ENCODE data around the gene TMEM219. TPM values are rescaled to one million over a fixed set of nuclear protein-coding genes. Genes with fewer than 3 reads are reported as not detected.
A peak's percentile ranks its signal among the peaks of the same experiment; 100 is the strongest.

The TMEM219 gene
- polyA plus RNA-seq, 1 of the 3 experiments (the other 2 are of a cell fraction) = 101 TPM

DNA sequence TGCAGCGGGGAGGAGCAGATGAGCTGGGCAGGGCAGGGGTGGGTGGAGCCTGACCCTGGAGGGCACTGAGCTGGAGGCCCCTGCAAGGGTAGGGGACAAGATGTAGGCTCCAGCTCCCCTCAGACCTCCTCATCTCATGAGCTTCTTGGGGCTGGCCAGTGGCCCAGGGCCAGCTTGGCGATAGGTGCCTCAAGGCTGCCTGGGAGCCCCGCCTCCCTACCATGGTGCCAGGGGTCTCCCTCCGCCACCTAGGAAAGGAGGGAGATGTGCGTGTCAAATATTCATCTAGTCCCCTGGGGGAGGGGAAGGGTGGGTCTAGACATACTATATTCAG, 29.7 kb downstream of the TMEM219 start:
- Histone ChIP-seq H3K4me3 (ENCODE audit: low read depth in 2 of 2, low read length in 1 of 2) (no peak overlapping the region), H3K9ac (no peak overlapping the region), H3K9me2 (no peaks in the 10 kb centered on the region), H3F3A (replicated peaks; ENCODE audit: insufficient read depth) (peaks cover 10% of the 10 kb centered on the region), H3K9me3 (no peaks in the 10 kb centered on the region), H3K27me3 (ENCODE audit: insufficient read depth) (no peaks in the 10 kb centered on the region), H3K36me3 (replicated peaks in 1 of 2; ENCODE audit: control insufficient read depth in 1 of 2, insufficient read depth in 2 of 2, low read length in 1 of 2) (peaks cover 1 to 68% of the 10 kb centered on the region in 2 experiments), H3K4me1 (ENCODE audit: control insufficient read depth in 1 of 2, insufficient read depth in 2 of 2, low read depth in 1 of 2, low read length in 1 of 2) (peaks cover 0 to 10% of the 10 kb centered on the region in 2 experiments; a peak in 1 of 4 replicates), H4K20me1 (ENCODE audit: insufficient read depth) (no peaks in the 10 kb centered on the region), H2AFZ (ENCODE audit: low read depth) (no peak overlapping the region), H3K27ac (ENCODE audit: low read depth in 2 of 2, low read length in 1 of 2) (no peak overlapping the region), H3K4me2 (no peak overlapping the region), H3K79me2 (ENCODE audit: insufficient read depth) (peaks cover 5% of the 10 kb centered on the region; the same call in 1 of the 2 replicates)
- TF ChIP-seq CHD2 (IDR thresholded peaks at IDR 0.05; ENCODE audit: low read length, partially characterized antibody) = no peak
- no peak for TF ChIP-seq JUND (IDR thresholded peaks at IDR 0.05)
- TF ChIP-seq RFX5 (IDR thresholded peaks at IDR 0.05; ENCODE audit: low read length) = no peak
- no peak for TF ChIP-seq NFIC (IDR thresholded peaks at IDR 0.05; ENCODE audit: borderline replicate concordance)
- no peak for TF ChIP-seq SIN3A (IDR thresholded peaks at IDR 0.05; ENCODE audit: borderline replicate concordance, low read depth, low read length)
- TF ChIP-seq POLR2AphosphoS5 (IDR thresholded peaks at IDR 0.05; ENCODE audit: low read depth, low read length) = no peak
- TF ChIP-seq NRF1 (IDR thresholded peaks at IDR 0.05; ENCODE audit: low read depth, low read length) = no peak
- TF ChIP-seq RXRA (IDR thresholded peaks at IDR 0.05; ENCODE audit: borderline replicate concordance, low read depth) = no peak
- TF ChIP-seq EP300 (IDR thresholded peaks at IDR 0.05; ENCODE audit: borderline replicate concordance in 1 of 2, low read depth in 1 of 2, low read length in 1 of 2) = no peak
- no peak for TF ChIP-seq FOXM1 (IDR thresholded peaks at IDR 0.05; ENCODE audit: low read depth)
- TF ChIP-seq PBX3 (IDR thresholded peaks at IDR 0.05) = no peak
- no peak for TF ChIP-seq TAF1 (IDR thresholded peaks at IDR 0.05; ENCODE audit: borderline replicate concordance, low read depth, low read length)
- TF ChIP-seq, protein P1, sequence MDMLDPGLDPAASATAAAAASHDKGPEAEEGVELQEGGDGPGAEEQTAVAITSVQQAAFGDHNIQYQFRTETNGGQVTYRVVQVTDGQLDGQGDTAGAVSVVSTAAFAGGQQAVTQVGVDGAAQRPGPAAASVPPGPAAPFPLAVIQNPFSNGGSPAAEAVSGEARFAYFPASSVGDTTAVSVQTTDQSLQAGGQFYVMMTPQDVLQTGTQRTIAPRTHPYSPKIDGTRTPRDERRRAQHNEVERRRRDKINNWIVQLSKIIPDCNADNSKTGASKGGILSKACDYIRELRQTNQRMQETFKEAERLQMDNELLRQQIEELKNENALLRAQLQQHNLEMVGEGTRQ (IDR thresholded peaks at IDR 0.05; ENCODE audit: borderline replicate concordance, low read depth, low read length) = no peak
- POLR2A ChIA-PET = no interaction called here
- CTCF ChIA-PET = no interaction called here
- no peak for DNase-seq
- 100% methylated on average over 2 of the region's 5 CpGs for WGBS (ENCODE audit: low lambda C conversion rate)

- 79% methylated on average over 7 of the region's 7 CpGs for WGBS (ENCODE audit: low lambda C conversion rate)
- no peaks in the 10 kb centered on the region for H3K9me3 ChIP-seq
- H4K20me1 ChIP-seq (ENCODE audit: insufficient read depth) = no peaks in the 10 kb centered on the region
- H3K9me2 ChIP-seq = no peaks in the 10 kb centered on the region
- CTCF ChIA-PET = interaction anchor here (2.2 to 2.4 kb wide), 2 partner anchors 13 to 39 kb away, joined by 6 to 7 read pairs; partner anchors contain the start of gene TLCD3B
- H3K79me2 ChIP-seq (ENCODE audit: insufficient read depth) = peaks cover 14% of the 10 kb centered on the region; the same call in 1 of the 2 replicates
- H3K36me3 ChIP-seq (replicated peaks in 1 of 2; ENCODE audit: control insufficient read depth in 1 of 2, insufficient read depth in 2 of 2, low read length in 1 of 2) = peaks cover 0 to 58% of the 10 kb centered on the region in 2 experiments
- DNase-seq = no peak
- peaks cover 10% of the 10 kb centered on the region for H3F3A ChIP-seq (replicated peaks; ENCODE audit: insufficient read depth)
- peaks cover 0 to 14% of the 10 kb centered on the region in 2 experiments; a peak in 1 of 4 replicates for H3K4me1 ChIP-seq (ENCODE audit: control insufficient read depth in 1 of 2, insufficient read depth in 2 of 2, low read depth in 1 of 2, low read length in 1 of 2)
- H3K9ac ChIP-seq = no peak overlapping the region
- H3K4me3 ChIP-seq (ENCODE audit: low read depth in 2 of 2, low read length in 1 of 2) = no peak overlapping the region
- H3K27me3 ChIP-seq (ENCODE audit: insufficient read depth) = no peaks in the 10 kb centered on the region
- POLR2A ChIA-PET = no interaction called here
- no peak overlapping the region for H2AFZ ChIP-seq (ENCODE audit: low read depth)
- no peak overlapping the region for H3K4me2 ChIP-seq
- H3K27ac ChIP-seq (ENCODE audit: low read depth in 2 of 2, low read length in 1 of 2) = 0 out of 4 replicates have a peak overlapping the region, but pooled peaks of 1 of the 2 experiments have one; percentile 20
- TF ChIP-seq GABPA (IDR thresholded peaks at IDR 0.05; ENCODE audit: low read depth) (no peak), TCF12 (IDR thresholded peaks at IDR 0.05) (no peak), RFX5 (IDR thresholded peaks at IDR 0.05; ENCODE audit: low read length) (no peak), FOSL2 (IDR thresholded peaks at IDR 0.05; ENCODE audit: borderline replicate concordance, low read depth) (no peak), EP300 (IDR thresholded peaks at IDR 0.05; ENCODE audit: borderline replicate concordance in 1 of 2, low read depth in 1 of 2, low read length in 1 of 2) (no peak), RXRA (IDR thresholded peaks at IDR 0.05; ENCODE audit: borderline replicate concordance, low read depth) (no peak), IRF3 (IDR thresholded peaks at IDR 0.05; ENCODE audit: low read depth, low read length) (no peak), GATA2 (CRISPR knock-in tag; IDR thresholded peaks at IDR 0.05) (no peak), POLR2AphosphoS5 (IDR thresholded peaks at IDR 0.05; ENCODE audit: low read depth, low read length) (no peak), MEF2A (IDR thresholded peaks at IDR 0.05; ENCODE audit: borderline replicate concordance, low read depth) (no peak), YY1 (IDR thresholded peaks at IDR 0.05; ENCODE audit: low read depth) (no peak), FOXM1 (IDR thresholded peaks at IDR 0.05; ENCODE audit: low read depth) (no peak), PBX3 (IDR thresholded peaks at IDR 0.05) (no peak), ELF1 (IDR thresholded peaks at IDR 0.05) (no peak)
- TF ChIP-seq, protein P2, sequence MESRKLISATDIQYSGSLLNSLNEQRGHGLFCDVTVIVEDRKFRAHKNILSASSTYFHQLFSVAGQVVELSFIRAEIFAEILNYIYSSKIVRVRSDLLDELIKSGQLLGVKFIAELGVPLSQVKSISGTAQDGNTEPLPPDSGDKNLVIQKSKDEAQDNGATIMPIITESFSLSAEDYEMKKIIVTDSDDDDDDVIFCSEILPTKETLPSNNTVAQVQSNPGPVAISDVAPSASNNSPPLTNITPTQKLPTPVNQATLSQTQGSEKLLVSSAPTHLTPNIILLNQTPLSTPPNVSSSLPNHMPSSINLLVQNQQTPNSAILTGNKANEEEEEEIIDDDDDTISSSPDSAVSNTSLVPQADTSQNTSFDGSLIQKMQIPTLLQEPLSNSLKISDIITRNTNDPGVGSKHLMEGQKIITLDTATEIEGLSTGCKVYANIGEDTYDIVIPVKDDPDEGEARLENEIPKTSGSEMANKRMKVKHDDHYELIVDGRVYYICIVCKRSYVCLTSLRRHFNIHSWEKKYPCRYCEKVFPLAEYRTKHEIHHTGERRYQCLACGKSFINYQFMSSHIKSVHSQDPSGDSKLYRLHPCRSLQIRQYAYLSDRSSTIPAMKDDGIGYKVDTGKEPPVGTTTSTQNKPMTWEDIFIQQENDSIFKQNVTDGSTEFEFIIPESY (IDR thresholded peaks at IDR 0.05; ENCODE audit: borderline replicate concordance, low read depth) = no peak
Observed at GRCh38 chr16:29992344-29992967, 30.6 kb downstream of the TMEM219 start.

All from SK-N-SH (cell line).